Panc1 (cell line): ENCODE measurements around the gene CLRN3. TPM values are rescaled to one million over a fixed set of nuclear protein-coding genes. Genes with fewer than 3 reads are reported as not detected.

Experiments
- ATAC-seq: fragments of 200-7000 bp; cut with Tn5 transposase; 2 replicates; pipeline ENCODE4 v1.9.1; 2020; ENCODE audit warnings: mild to moderate bottlenecking, moderate library complexity
- BruUV-seq: library from RNA; stranded (reverse); fragments of 400-500 nt; replicated peaks from 2 replicates; lab custom pipeline; 2021; lab: Mats Ljungman, UMichigan
- CTCF ChIA-PET: fragments of 300-600 bp; sonication (Branson Sonifier 250); formaldehyde crosslinking; loops from one replicate; lab custom pipeline; 2022; ENCODE audit warnings: antibody characterized with exemption; lab: Charles Lee
- POLR2A ChIA-PET: fragments of 300-600 bp; sonication (Branson Sonifier 250); formaldehyde crosslinking; loops from one replicate; lab custom pipeline; 2022; ENCODE audit warnings: antibody characterized with exemption; lab: Charles Lee
- DNase-seq: peaks from one replicate; pipeline ENCODE4 v3.0.0-alpha.2; 2010; ENCODE audit warnings: low read depth, low spot score
- H3K27ac ChIP-seq: 2 replicates; pipeline ENCODE4 v1.5.1; 2011; ENCODE audit warnings: mild to moderate bottlenecking, low read length, inconsistent platforms
- H3K27me3 ChIP-seq: fragments of 200-500 bp; sonication (Bioruptor generic); 2 replicates; pipeline ENCODE4 v1.6.0; 2014; ENCODE audit warnings: low read length, inconsistent platforms; ENCODE audit not compliant: control insufficient read depth, insufficient read depth
- H3K36me3 ChIP-seq: fragments of 200-500 bp; sonication (Bioruptor generic); 2 replicates; pipeline ENCODE4 v1.5.1; 2014; ENCODE audit warnings: inconsistent platforms, mild to moderate bottlenecking, low read length, moderate library complexity; ENCODE audit not compliant: control insufficient read depth, insufficient read depth
- H3K4me1 ChIP-seq: 2 replicates; pipeline ENCODE4 v1.5.1; 2011; ENCODE audit warnings: inconsistent platforms, mild to moderate bottlenecking, low read length, moderate library complexity; ENCODE audit not compliant: control insufficient read depth, insufficient read depth
- H3K4me3 ChIP-seq, 2 experiments: 2 replicates each; pipeline ENCODE4 v1.5.1; 2011 to 2012; ENCODE audit warnings: low read depth in 2 of 2, low read length in 2 of 2, mild to moderate bottlenecking in 2 of 2, inconsistent platforms in 1 of 2, moderate library complexity in 1 of 2
- H3K9me3 ChIP-seq: fragments of 200-500 bp; sonication (Bioruptor generic); 2 replicates; pipeline ENCODE4 v1.5.1; 2014; ENCODE audit warnings: low read depth, mild to moderate bottlenecking, inconsistent platforms, low read length, moderate library complexity; ENCODE audit not compliant: control insufficient read depth, insufficient read depth
- POLR2AphosphoS5 ChIP-seq: IDR thresholded peaks from 2 replicates; pipeline ENCODE4 v1.6.1; 2012; ENCODE audit warnings: mild to moderate bottlenecking, low read depth, low read length, moderate library complexity
- SIN3A ChIP-seq: IDR thresholded peaks from 2 replicates; pipeline ENCODE4 v1.6.1; 2012; ENCODE audit warnings: low read depth, mild to moderate bottlenecking, low read length, moderate library complexity, borderline replicate concordance; ENCODE audit not compliant: insufficient read depth
- TCF7L2 ChIP-seq: IDR thresholded peaks from 2 replicates; pipeline ENCODE4 v1.6.1; 2011; ENCODE audit warnings: mild to moderate bottlenecking, low read depth, low read length, inconsistent platforms
- in situ Hi-C: cut with HindIII; loops from 2 replicates; pipeline ENCODE4 v1.10.0; 2016; ENCODE audit warnings: low sequenced_read_pairs, low pct_unique_long_range_greater_than_20kb
- intact Hi-C: fragments of 100-400 bp; cut with micrococcal nuclease; formaldehyde crosslinking; loops from one replicate; pipeline ENCODE4 v1.10.0; 2022; ENCODE audit not compliant: unreplicated experiment
- total RNA-seq: library from RNA; stranded (reverse); gene quantifications from one replicate; pipeline ENCODE4 v1.2.1, GENCODE V29; 2021; ENCODE audit not compliant: unreplicated experiment
- TF ChIP-seq, protein P1 (sequence below): fragments of 450-650 bp; IDR thresholded peaks from 2 replicates; pipeline ENCODE4 v1.5.1; 2017; ENCODE audit warnings: mild to moderate bottlenecking
- TF ChIP-seq, protein P2 (sequence below), 2 experiments: IDR thresholded peaks; 2 replicates each; pipeline ENCODE4 v1.6.1; 2011 to 2012; ENCODE audit warnings: low read depth in 2 of 2, control low read depth in 1 of 2, low read length in 1 of 2, mild to moderate bottlenecking in 1 of 2, moderate library complexity in 1 of 2; ENCODE audit not compliant: insufficient read depth in 1 of 2

Gene CLRN3
- total RNA-seq, 1 experiment from 2014 or later, result not detected

DNA sequence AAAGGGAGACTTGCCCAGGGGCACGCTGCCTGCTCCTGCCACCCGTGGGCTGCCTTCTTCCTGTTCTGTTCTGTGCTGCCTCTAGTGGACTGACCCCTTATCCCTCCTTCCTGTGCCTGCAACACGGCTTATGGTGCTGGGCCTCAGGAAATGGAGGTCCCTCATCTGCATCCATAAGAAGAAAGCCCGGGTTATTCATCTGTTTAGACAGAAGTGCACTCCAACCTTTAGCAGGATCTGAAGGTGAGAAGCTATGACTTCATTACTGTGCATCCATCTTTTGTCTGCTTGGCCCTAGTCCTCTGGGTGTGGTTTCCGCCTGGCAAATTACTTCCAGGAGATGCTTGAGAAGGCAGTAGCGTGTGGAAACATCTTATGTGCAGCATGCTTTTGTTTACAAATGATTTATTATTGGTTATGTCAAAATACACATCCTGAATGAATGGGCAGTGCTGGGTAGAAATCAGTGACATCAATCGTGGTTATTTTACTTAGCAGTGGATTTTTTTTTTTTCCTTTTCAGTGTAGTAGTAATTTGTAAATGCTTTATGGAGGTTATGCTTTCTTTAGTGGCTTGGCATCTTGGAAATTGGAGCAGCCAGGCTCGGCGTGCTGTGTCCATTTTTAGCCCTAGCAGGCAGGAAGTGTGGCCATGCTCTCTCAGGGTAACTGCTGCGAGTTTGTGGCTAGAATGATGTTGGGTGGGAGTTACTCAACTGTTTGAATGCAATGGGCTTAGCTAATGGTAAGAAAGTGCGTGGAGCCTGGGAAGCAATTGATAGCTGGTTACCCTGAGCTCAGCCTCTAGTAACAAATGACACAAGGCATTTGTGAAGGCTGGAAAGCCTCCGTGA, 26.9 kb upstream of the CLRN3 start:
- Histone ChIP-seq H3K4me1 (peaks cover 11% of the 10 kb centered on the region), H3K4me3 (no peak overlapping the region), H3K9me3 (no peaks in the 10 kb centered on the region), H3K36me3 (no peaks in the 10 kb centered on the region), H3K27ac (no peak overlapping the region), H3K27me3 (0 out of 2 replicates have a peak, but pooled peaks cover 3% of the 10 kb centered on the region)
- no TSS peak for BruUV-seq
- TF ChIP-seq POLR2AphosphoS5 (no peak), TCF7L2 (no peak), SIN3A (no peak)
- TF ChIP-seq, protein P1, sequence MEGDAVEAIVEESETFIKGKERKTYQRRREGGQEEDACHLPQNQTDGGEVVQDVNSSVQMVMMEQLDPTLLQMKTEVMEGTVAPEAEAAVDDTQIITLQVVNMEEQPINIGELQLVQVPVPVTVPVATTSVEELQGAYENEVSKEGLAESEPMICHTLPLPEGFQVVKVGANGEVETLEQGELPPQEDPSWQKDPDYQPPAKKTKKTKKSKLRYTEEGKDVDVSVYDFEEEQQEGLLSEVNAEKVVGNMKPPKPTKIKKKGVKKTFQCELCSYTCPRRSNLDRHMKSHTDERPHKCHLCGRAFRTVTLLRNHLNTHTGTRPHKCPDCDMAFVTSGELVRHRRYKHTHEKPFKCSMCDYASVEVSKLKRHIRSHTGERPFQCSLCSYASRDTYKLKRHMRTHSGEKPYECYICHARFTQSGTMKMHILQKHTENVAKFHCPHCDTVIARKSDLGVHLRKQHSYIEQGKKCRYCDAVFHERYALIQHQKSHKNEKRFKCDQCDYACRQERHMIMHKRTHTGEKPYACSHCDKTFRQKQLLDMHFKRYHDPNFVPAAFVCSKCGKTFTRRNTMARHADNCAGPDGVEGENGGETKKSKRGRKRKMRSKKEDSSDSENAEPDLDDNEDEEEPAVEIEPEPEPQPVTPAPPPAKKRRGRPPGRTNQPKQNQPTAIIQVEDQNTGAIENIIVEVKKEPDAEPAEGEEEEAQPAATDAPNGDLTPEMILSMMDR, result no peak
- TF ChIP-seq, protein P2, sequence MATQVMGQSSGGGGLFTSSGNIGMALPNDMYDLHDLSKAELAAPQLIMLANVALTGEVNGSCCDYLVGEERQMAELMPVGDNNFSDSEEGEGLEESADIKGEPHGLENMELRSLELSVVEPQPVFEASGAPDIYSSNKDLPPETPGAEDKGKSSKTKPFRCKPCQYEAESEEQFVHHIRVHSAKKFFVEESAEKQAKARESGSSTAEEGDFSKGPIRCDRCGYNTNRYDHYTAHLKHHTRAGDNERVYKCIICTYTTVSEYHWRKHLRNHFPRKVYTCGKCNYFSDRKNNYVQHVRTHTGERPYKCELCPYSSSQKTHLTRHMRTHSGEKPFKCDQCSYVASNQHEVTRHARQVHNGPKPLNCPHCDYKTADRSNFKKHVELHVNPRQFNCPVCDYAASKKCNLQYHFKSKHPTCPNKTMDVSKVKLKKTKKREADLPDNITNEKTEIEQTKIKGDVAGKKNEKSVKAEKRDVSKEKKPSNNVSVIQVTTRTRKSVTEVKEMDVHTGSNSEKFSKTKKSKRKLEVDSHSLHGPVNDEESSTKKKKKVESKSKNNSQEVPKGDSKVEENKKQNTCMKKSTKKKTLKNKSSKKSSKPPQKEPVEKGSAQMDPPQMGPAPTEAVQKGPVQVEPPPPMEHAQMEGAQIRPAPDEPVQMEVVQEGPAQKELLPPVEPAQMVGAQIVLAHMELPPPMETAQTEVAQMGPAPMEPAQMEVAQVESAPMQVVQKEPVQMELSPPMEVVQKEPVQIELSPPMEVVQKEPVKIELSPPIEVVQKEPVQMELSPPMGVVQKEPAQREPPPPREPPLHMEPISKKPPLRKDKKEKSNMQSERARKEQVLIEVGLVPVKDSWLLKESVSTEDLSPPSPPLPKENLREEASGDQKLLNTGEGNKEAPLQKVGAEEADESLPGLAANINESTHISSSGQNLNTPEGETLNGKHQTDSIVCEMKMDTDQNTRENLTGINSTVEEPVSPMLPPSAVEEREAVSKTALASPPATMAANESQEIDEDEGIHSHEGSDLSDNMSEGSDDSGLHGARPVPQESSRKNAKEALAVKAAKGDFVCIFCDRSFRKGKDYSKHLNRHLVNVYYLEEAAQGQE (IDR thresholded peaks at IDR 0.05; ENCODE audit: insufficient read depth in 1 of 2, low read depth in 2 of 2, low read length in 1 of 2), result no peak
- DNase-seq, result no peak
- intact Hi-C loops, result no loop called here
- CTCF ChIA-PET, result no interaction called here
- in situ Hi-C loops, result no loop called here
- ATAC-seq, result peak; percentile 52
- POLR2A ChIA-PET, result no interaction called here

DNA sequence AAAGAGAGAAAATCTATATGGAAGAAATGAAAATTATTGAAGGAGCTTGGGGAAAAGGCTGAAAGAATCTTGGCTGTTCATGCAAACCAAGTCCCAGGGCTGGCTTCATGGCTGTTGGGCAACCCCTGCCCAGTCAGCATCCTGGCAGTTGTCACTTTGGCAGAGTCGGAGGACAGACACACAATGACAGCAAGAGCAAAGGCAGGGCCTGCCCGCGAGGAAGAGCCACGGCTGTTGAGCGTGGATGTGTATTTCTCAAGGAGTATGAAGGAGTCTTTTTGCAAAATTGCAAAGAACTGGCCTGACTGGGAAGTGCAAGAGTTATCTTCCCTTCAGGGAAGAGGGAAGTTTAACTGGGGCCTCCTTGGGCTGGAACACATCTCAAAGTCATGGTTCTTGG, 25.8 kb upstream of the CLRN3 start:
- ChIA-PET CTCF (interaction anchor here (0.6 to 0.7 kb wide), 3 partner anchors 14 to 695 kb away, joined by 3 to 6 read pairs (median 3); no protein-coding TSS in a partner anchor), POLR2A (no interaction called here)
- in situ Hi-C loops, result no loop called here
- peaks cover 11% of the 10 kb centered on the region for H3K4me1 ChIP-seq
- H3K36me3 ChIP-seq, result no peaks in the 10 kb centered on the region
- H3K9me3 ChIP-seq, result no peaks in the 10 kb centered on the region
- no peak overlapping the region for H3K4me3 ChIP-seq
- 0 out of 2 replicates have a peak, but pooled peaks cover 3% of the 10 kb centered on the region for H3K27me3 ChIP-seq
- no peak for ATAC-seq
- intact Hi-C loops, result no loop called here
- no peak overlapping the region for H3K27ac ChIP-seq
- BruUV-seq, result no TSS peak
- TF ChIP-seq, protein P2 (IDR thresholded peaks at IDR 0.05; ENCODE audit: insufficient read depth in 1 of 2, low read depth in 2 of 2, low read length in 1 of 2), result no peak
- TF ChIP-seq TCF7L2, result no peak
- TF ChIP-seq POLR2AphosphoS5, result no peak
- TF ChIP-seq SIN3A, result no peak
- TF ChIP-seq, protein P1, result no peak
- no peak for DNase-seq
